Measurements from ENCODE around the gene ZNF70. TPM values are rescaled to one million over a fixed set of nuclear protein-coding genes. Genes with fewer than 3 reads are reported as not detected.
A peak's percentile ranks its signal among the peaks of the same experiment; 100 is the strongest.

Gene ZNF70
- total and polyA plus RNA-seq, 9 of the 15 experiments (the other 6 are each of a cell fraction or from before 2014, with no cell fraction given), result 0.14 to 3.3 (median 1.4) TPM

GRCh38 chr22:23786752-23787599 is 36.1 kb upstream of the ZNF70 start, which contains the start of gene SMARCB1 (continued):
- no peak for TF ChIP-seq HNRNPK (IDR thresholded peaks at IDR 0.05; ENCODE audit: low read depth, low read length, poor library complexity, severe bottlenecking)
- peak; percentile 79; the same call in 1 of the 2 replicates for TF ChIP-seq TFAP4 (CRISPR knock-in tag; IDR thresholded peaks at IDR 0.05; ENCODE audit: borderline replicate concordance)
- no peak for TF ChIP-seq HDGF (IDR thresholded peaks at IDR 0.05)
- no peak for TF ChIP-seq ZNF551 (CRISPR knock-in tag; IDR thresholded peaks at IDR 0.05)
- no peak for TF ChIP-seq ZNF695 (CRISPR knock-in tag; IDR thresholded peaks at IDR 0.05)
- peak; percentile 94 for TF ChIP-seq ZFX (CRISPR knock-in tag; IDR thresholded peaks at IDR 0.05)
- TF ChIP-seq NFIC (IDR thresholded peaks at IDR 0.05), result no peak
- peak; percentile 50; the same call in 1 of the 2 replicates for TF ChIP-seq FOXJ2 (tag; IDR thresholded peaks at IDR 0.05)
- TF ChIP-seq HMGXB4 (CRISPR knock-in tag; IDR thresholded peaks at IDR 0.05), result no peak
- TF ChIP-seq NFYB (IDR thresholded peaks at IDR 0.05; ENCODE audit: extremely low read depth, insufficient read length), result no peak
- TF ChIP-seq ZNF583 (CRISPR knock-in tag; IDR thresholded peaks at IDR 0.05), result no peak
- no peak for TF ChIP-seq NCOR1 (IDR thresholded peaks at IDR 0.05)
- no peak for TF ChIP-seq JUNB (CRISPR knock-in tag; conservative IDR thresholded peaks at IDR 0.05)
- TF ChIP-seq HNRNPUL1 (IDR thresholded peaks at IDR 0.05; ENCODE audit: low read length), result no peak
- TF ChIP-seq MLX (CRISPR knock-in tag; conservative IDR thresholded peaks at IDR 0.05), result no peak
- TF ChIP-seq CEBPZ (IDR thresholded peaks at IDR 0.05; ENCODE audit: borderline replicate concordance, low read depth, low read length), result no peak
- TF ChIP-seq CHD1 (IDR thresholded peaks at IDR 0.05; ENCODE audit: low read length), result peak; percentile 79
- TF ChIP-seq CBX3 (IDR thresholded peaks at IDR 0.05; ENCODE audit: borderline replicate concordance in 1 of 2, low read length in 2 of 2), result no peak
- TF ChIP-seq NCOA2 (IDR thresholded peaks at IDR 0.05; ENCODE audit: partially characterized antibody in 2 of 2), result no peak
- no peak for TF ChIP-seq SMC3 (conservative IDR thresholded peaks at IDR 0.05; ENCODE audit: insufficient read depth, low read depth, low read length)
- TF ChIP-seq ZNF282 (CRISPR knock-in tag; IDR thresholded peaks at IDR 0.05), result no peak
- peak; percentile 38; the same call in 1 of the 2 replicates for TF ChIP-seq EGR1 (conservative IDR thresholded peaks at IDR 0.05)

Measured in K562 (cell line).